Spleen (tissue), 7 donors: ENCODE results near the gene PNMA1.

Source experiments
- POLR2A ChIP-seq, 3 donors: fragments of 450-650 bp; IDR thresholded peaks; one replicate each; pipeline ENCODE4 v1.5.1; 2017; ENCODE audit warnings: antibody characterized with exemption in 3 of 3, mild to moderate bottlenecking in 1 of 3
- POLR2AphosphoS5 ChIP-seq, 3 donors: sonication (generic); formaldehyde crosslinking; IDR thresholded peaks; one replicate each; pipeline ENCODE4 v1.5.1; 2017; ENCODE audit warnings: antibody characterized with exemption in 3 of 3
- TF ChIP-seq, protein P1 (sequence below), 11 experiments: fragments of 200-600 bp in 7 of 11; fragments of 450-650 bp in 4 of 11; sonication (generic) in 4 of 11; IDR thresholded peaks in 8 of 11; conservative IDR thresholded peaks in 3 of 11; 1 replicate in 7 of 11; 2 replicates in 4 of 11; pipeline versions ENCODE4 v1.4.0 to v1.8.0; 2016 to 2021; ENCODE audit warnings: antibody characterized with exemption in 11 of 11, inconsistent platforms in 4 of 11, mild to moderate bottlenecking in 1 of 11
- donor health status: DM: no; HTN: no; CAD: no; lungs with moderate emphysema.
- donor health status: DM: no; HTN: no; CAD: no.
- donor health status: DM: no; HTN: no; CAD: no.

- TF ChIP-seq, protein P1, sequence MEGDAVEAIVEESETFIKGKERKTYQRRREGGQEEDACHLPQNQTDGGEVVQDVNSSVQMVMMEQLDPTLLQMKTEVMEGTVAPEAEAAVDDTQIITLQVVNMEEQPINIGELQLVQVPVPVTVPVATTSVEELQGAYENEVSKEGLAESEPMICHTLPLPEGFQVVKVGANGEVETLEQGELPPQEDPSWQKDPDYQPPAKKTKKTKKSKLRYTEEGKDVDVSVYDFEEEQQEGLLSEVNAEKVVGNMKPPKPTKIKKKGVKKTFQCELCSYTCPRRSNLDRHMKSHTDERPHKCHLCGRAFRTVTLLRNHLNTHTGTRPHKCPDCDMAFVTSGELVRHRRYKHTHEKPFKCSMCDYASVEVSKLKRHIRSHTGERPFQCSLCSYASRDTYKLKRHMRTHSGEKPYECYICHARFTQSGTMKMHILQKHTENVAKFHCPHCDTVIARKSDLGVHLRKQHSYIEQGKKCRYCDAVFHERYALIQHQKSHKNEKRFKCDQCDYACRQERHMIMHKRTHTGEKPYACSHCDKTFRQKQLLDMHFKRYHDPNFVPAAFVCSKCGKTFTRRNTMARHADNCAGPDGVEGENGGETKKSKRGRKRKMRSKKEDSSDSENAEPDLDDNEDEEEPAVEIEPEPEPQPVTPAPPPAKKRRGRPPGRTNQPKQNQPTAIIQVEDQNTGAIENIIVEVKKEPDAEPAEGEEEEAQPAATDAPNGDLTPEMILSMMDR (IDR thresholded peaks at IDR 0.05 in 8 of 11, conservative IDR thresholded peaks at IDR 0.05 in 3 of 11) = peak; percentile 92 to 99 (median 96)
- TF ChIP-seq POLR2AphosphoS5 (IDR thresholded peaks at IDR 0.05) = peak in 2 of 3 donors; percentile 73 to 89
- no peak for TF ChIP-seq POLR2A (IDR thresholded peaks at IDR 0.05)
Measured at GRCh38 chr14:73728717-73729330, 14.6 kb upstream of the PNMA1 start.
